ENCODE results near the gene CDK19.

The CDK19 gene

GRCh38 chr6:110815411-110816409, at the start of gene CDK19:
CDK19 (minus strand) TSS chr6:110815469; CDS start chr6:110815136, 333 bp downstream.
- Histone ChIP-seq H3K4me3 (ENCODE audit: low read length in 2 of 2) (peak within 1 kb of the TSS; percentile 96 to 99), H3K9me3 (ENCODE audit: control insufficient read depth in 2 of 2, low read length in 2 of 2) (no peaks in the 10 kb centered on the region), H3K9ac (ENCODE audit: low read depth in 1 of 2, low read length in 2 of 2) (peak within 1 kb of the TSS; percentile 90 to 98), H3K27ac (ENCODE audit: low read depth in 2 of 2, low read length in 2 of 2) (peak within 1 kb of the TSS; percentile 97 to 98), H3K36me3 (ENCODE audit: control insufficient read depth in 2 of 2, insufficient read depth in 2 of 2, low read length in 2 of 2) (no peaks in the 10 kb centered on the region), H3K27me3 (ENCODE audit: control insufficient read depth in 2 of 2, insufficient read depth in 2 of 2, low read length in 2 of 2) (no peaks in the 10 kb centered on the region), H3K4me1 (ENCODE audit: control insufficient read depth in 2 of 2, insufficient read depth in 2 of 2, low read length in 2 of 2) (peaks cover 8 to 11% of the 10 kb centered on the region in 2 donors)

GRCh38 chr6:110864824-110865223, 49.6 kb upstream of the CDK19 start:
- no peak overlapping the region for H3K27ac ChIP-seq (ENCODE audit: low read depth in 2 of 2, low read length in 2 of 2)
- H3K4me1 ChIP-seq (ENCODE audit: control insufficient read depth in 2 of 2, insufficient read depth in 2 of 2, low read length in 2 of 2), result no peaks in the 10 kb centered on the region
- no peak overlapping the region for H3K4me3 ChIP-seq (ENCODE audit: low read length in 2 of 2)
- no peak overlapping the region for H3K9ac ChIP-seq (ENCODE audit: low read depth in 1 of 2, low read length in 2 of 2)
- no peaks in the 10 kb centered on the region for H3K36me3 ChIP-seq (ENCODE audit: control insufficient read depth in 2 of 2, insufficient read depth in 2 of 2, low read length in 2 of 2)
- H3K27me3 ChIP-seq (ENCODE audit: control insufficient read depth in 2 of 2, insufficient read depth in 2 of 2, low read length in 2 of 2), result no peaks in the 10 kb centered on the region
- no peaks in the 10 kb centered on the region for H3K9me3 ChIP-seq (ENCODE audit: control insufficient read depth in 2 of 2, low read length in 2 of 2)

- H3K27me3 ChIP-seq (ENCODE audit: control insufficient read depth in 2 of 2, insufficient read depth in 2 of 2, low read length in 2 of 2), result no peaks in the 10 kb centered on the region
- H3K27ac ChIP-seq (ENCODE audit: low read depth in 2 of 2, low read length in 2 of 2), result no peak overlapping the region
- no peaks in the 10 kb centered on the region for H3K4me1 ChIP-seq (ENCODE audit: control insufficient read depth in 2 of 2, insufficient read depth in 2 of 2, low read length in 2 of 2)
- no peak overlapping the region for H3K9ac ChIP-seq (ENCODE audit: low read depth in 1 of 2, low read length in 2 of 2)
- no peaks in the 10 kb centered on the region for H3K9me3 ChIP-seq (ENCODE audit: control insufficient read depth in 2 of 2, low read length in 2 of 2)
- H3K36me3 ChIP-seq (ENCODE audit: control insufficient read depth in 2 of 2, insufficient read depth in 2 of 2, low read length in 2 of 2), result no peaks in the 10 kb centered on the region
- peak overlapping the region in 1 of 2 donors; percentile 48 for H3K4me3 ChIP-seq (ENCODE audit: low read length in 2 of 2)
Measured at GRCh38 chr6:110859335-110859792, 44.1 kb upstream of the CDK19 start.

GRCh38 chr6:110858562-110859214, 43.4 kb upstream of the CDK19 start:
- Histone ChIP-seq H3K27ac (ENCODE audit: low read depth in 2 of 2, low read length in 2 of 2) (no peak overlapping the region), H3K9ac (ENCODE audit: low read depth in 1 of 2, low read length in 2 of 2) (no peak overlapping the region), H3K4me1 (ENCODE audit: control insufficient read depth in 2 of 2, insufficient read depth in 2 of 2, low read length in 2 of 2) (no peaks in the 10 kb centered on the region), H3K27me3 (ENCODE audit: control insufficient read depth in 2 of 2, insufficient read depth in 2 of 2, low read length in 2 of 2) (no peaks in the 10 kb centered on the region), H3K36me3 (ENCODE audit: control insufficient read depth in 2 of 2, insufficient read depth in 2 of 2, low read length in 2 of 2) (no peaks in the 10 kb centered on the region), H3K4me3 (ENCODE audit: low read length in 2 of 2) (no peak overlapping the region), H3K9me3 (ENCODE audit: control insufficient read depth in 2 of 2, low read length in 2 of 2) (no peaks in the 10 kb centered on the region)

- Histone ChIP-seq H3K27ac (ENCODE audit: low read depth in 2 of 2, low read length in 2 of 2) (no peak overlapping the region), H3K9ac (ENCODE audit: low read depth in 1 of 2, low read length in 2 of 2) (no peak overlapping the region), H3K4me3 (ENCODE audit: low read length in 2 of 2) (no peak overlapping the region), H3K9me3 (ENCODE audit: control insufficient read depth in 2 of 2, low read length in 2 of 2) (no peaks in the 10 kb centered on the region), H3K36me3 (ENCODE audit: control insufficient read depth in 2 of 2, insufficient read depth in 2 of 2, low read length in 2 of 2) (no peaks in the 10 kb centered on the region), H3K4me1 (ENCODE audit: control insufficient read depth in 2 of 2, insufficient read depth in 2 of 2, low read length in 2 of 2) (no peaks in the 10 kb centered on the region), H3K27me3 (ENCODE audit: control insufficient read depth in 2 of 2, insufficient read depth in 2 of 2, low read length in 2 of 2) (no peaks in the 10 kb centered on the region)
Measured at GRCh38 chr6:110858016-110858415, 42.7 kb upstream of the CDK19 start.

- Histone ChIP-seq H3K36me3 (ENCODE audit: control insufficient read depth in 2 of 2, insufficient read depth in 2 of 2, low read length in 2 of 2) (no peaks in the 10 kb centered on the region), H3K4me3 (ENCODE audit: low read length in 2 of 2) (no peak overlapping the region), H3K9me3 (ENCODE audit: control insufficient read depth in 2 of 2, low read length in 2 of 2) (no peaks in the 10 kb centered on the region), H3K27ac (ENCODE audit: low read depth in 2 of 2, low read length in 2 of 2) (no peak overlapping the region), H3K9ac (ENCODE audit: low read depth in 1 of 2, low read length in 2 of 2) (no peak overlapping the region), H3K27me3 (ENCODE audit: control insufficient read depth in 2 of 2, insufficient read depth in 2 of 2, low read length in 2 of 2) (no peaks in the 10 kb centered on the region), H3K4me1 (ENCODE audit: control insufficient read depth in 2 of 2, insufficient read depth in 2 of 2, low read length in 2 of 2) (no peaks in the 10 kb centered on the region)
Measured at GRCh38 chr6:110856296-110856695, 41.0 kb upstream of the CDK19 start.

- Histone ChIP-seq H3K27me3 (ENCODE audit: control insufficient read depth in 2 of 2, insufficient read depth in 2 of 2, low read length in 2 of 2) (no peaks in the 10 kb centered on the region), H3K9me3 (ENCODE audit: control insufficient read depth in 2 of 2, low read length in 2 of 2) (no peaks in the 10 kb centered on the region), H3K9ac (ENCODE audit: low read depth in 1 of 2, low read length in 2 of 2) (no peak overlapping the region), H3K27ac (ENCODE audit: low read depth in 2 of 2, low read length in 2 of 2) (no peak overlapping the region), H3K4me3 (ENCODE audit: low read length in 2 of 2) (no peak overlapping the region), H3K36me3 (ENCODE audit: control insufficient read depth in 2 of 2, insufficient read depth in 2 of 2, low read length in 2 of 2) (no peaks in the 10 kb centered on the region), H3K4me1 (ENCODE audit: control insufficient read depth in 2 of 2, insufficient read depth in 2 of 2, low read length in 2 of 2) (no peaks in the 10 kb centered on the region)
Measured at GRCh38 chr6:110853754-110854477, 38.6 kb upstream of the CDK19 start.

GRCh38 chr6:110852773-110853172, 37.5 kb upstream of the CDK19 start:
- Histone ChIP-seq H3K4me1 (ENCODE audit: control insufficient read depth in 2 of 2, insufficient read depth in 2 of 2, low read length in 2 of 2) (no peaks in the 10 kb centered on the region), H3K27ac (ENCODE audit: low read depth in 2 of 2, low read length in 2 of 2) (no peak overlapping the region), H3K9me3 (ENCODE audit: control insufficient read depth in 2 of 2, low read length in 2 of 2) (no peaks in the 10 kb centered on the region), H3K27me3 (ENCODE audit: control insufficient read depth in 2 of 2, insufficient read depth in 2 of 2, low read length in 2 of 2) (no peaks in the 10 kb centered on the region), H3K4me3 (ENCODE audit: low read length in 2 of 2) (no peak overlapping the region), H3K36me3 (ENCODE audit: control insufficient read depth in 2 of 2, insufficient read depth in 2 of 2, low read length in 2 of 2) (no peaks in the 10 kb centered on the region), H3K9ac (ENCODE audit: low read depth in 1 of 2, low read length in 2 of 2) (no peak overlapping the region)

- no peaks in the 10 kb centered on the region for H3K4me1 ChIP-seq (ENCODE audit: control insufficient read depth in 2 of 2, insufficient read depth in 2 of 2, low read length in 2 of 2)
- no peak overlapping the region for H3K27ac ChIP-seq (ENCODE audit: low read depth in 2 of 2, low read length in 2 of 2)
- no peak overlapping the region for H3K9ac ChIP-seq (ENCODE audit: low read depth in 1 of 2, low read length in 2 of 2)
- H3K27me3 ChIP-seq (ENCODE audit: control insufficient read depth in 2 of 2, insufficient read depth in 2 of 2, low read length in 2 of 2), result no peaks in the 10 kb centered on the region
- no peak overlapping the region for H3K4me3 ChIP-seq (ENCODE audit: low read length in 2 of 2)
- no peaks in the 10 kb centered on the region for H3K36me3 ChIP-seq (ENCODE audit: control insufficient read depth in 2 of 2, insufficient read depth in 2 of 2, low read length in 2 of 2)
- no peaks in the 10 kb centered on the region for H3K9me3 ChIP-seq (ENCODE audit: control insufficient read depth in 2 of 2, low read length in 2 of 2)
Measured at GRCh38 chr6:110849781-110850180, 34.5 kb upstream of the CDK19 start.
